Measurements from ENCODE around the gene PPP3CA. TPM values are rescaled to one million over a fixed set of nuclear protein-coding genes. Genes with fewer than 3 reads are reported as not detected.

PPP3CA gene
- total RNA-seq, 1 experiment from 2014 or later = 133 TPM

DNA sequence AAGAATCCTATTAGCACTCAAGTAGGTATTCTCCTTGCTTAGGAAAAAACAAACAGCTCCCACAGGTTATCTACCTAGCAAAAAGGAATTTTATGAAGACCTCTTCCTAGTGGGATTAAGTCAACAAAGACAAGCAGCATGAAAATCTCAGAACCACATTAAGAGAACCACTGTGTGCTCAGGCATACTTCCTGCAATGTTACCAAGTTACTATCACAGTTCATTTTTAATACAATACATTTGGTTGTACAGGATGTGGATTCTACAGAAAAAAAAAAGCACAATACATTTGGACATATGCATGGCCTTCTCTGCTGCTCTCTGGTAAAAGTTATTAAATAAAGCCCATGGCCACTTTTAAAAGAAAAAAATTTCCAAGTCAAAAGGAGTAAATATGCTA lies 193.7 kb downstream of the PPP3CA start:
- peaks cover 77% of the 10 kb centered on the region for H3K79me2 ChIP-seq (ENCODE audit: insufficient read depth, low read length)
- CTCF ChIA-PET = no interaction called here
- peak overlapping the region; percentile 62 for H3K9ac ChIP-seq (ENCODE audit: low read length)
- H3K27ac ChIP-seq (ENCODE audit: low read depth, low read length) = peak overlapping the region; percentile 98
- H2AFZ ChIP-seq (ENCODE audit: low read depth, low read length, poor library complexity, severe bottlenecking) = no peak overlapping the region
- intact Hi-C loops (cut with micrococcal nuclease) = loop anchor here (10.0 kb wide), 1 partner anchor 219 kb away; no protein-coding TSS in a partner anchor
- peaks cover 77 to 100% of the 10 kb centered on the region in 2 experiments for H3K4me1 ChIP-seq (ENCODE audit: control insufficient read depth in 1 of 2, insufficient read depth in 2 of 2, low read length in 2 of 2)
- no peaks in the 10 kb centered on the region for H4K20me1 ChIP-seq (ENCODE audit: insufficient read depth)
- TF ChIP-seq SP1 (IDR thresholded peaks at IDR 0.05; ENCODE audit: low read depth) (peak; percentile 10; the same call in 1 of the 2 replicates), SRF (IDR thresholded peaks at IDR 0.05; ENCODE audit: low read depth) (no peak)
- H3K27me3 ChIP-seq (ENCODE audit: insufficient read depth, low read length) = no peaks in the 10 kb centered on the region
- H3K9me3 ChIP-seq (ENCODE audit: control insufficient read depth in 1 of 2, insufficient read depth in 1 of 2, low read depth in 1 of 2, low read length in 2 of 2) = no peaks in the 10 kb centered on the region
- H3K4me2 ChIP-seq (ENCODE audit: low read length) = peak overlapping the region; percentile 57
- H3K9me2 ChIP-seq (ENCODE audit: insufficient read depth) = no peaks in the 10 kb centered on the region
- H3K4me3 ChIP-seq (replicated peaks in 1 of 2; ENCODE audit: low read depth in 1 of 2, low read length in 2 of 2) = no peak overlapping the region
- H3K36me3 ChIP-seq (ENCODE audit: control insufficient read depth in 1 of 2, insufficient read depth in 2 of 2, low read length in 2 of 2) = no peaks in the 10 kb centered on the region
- no peak for DNase-seq (ENCODE audit: low read depth, low spot score)
- BruUV-seq (replicated peaks) = no TSS peak
- no peak for ATAC-seq
- RAD21 ChIA-PET (ENCODE audit: low non-redundant PET in 1 of 2, low total read pairs in 2 of 2, uncharacterized antibody in 2 of 2, unreplicated experiment in 2 of 2) = no interaction called here
- POLR2A ChIA-PET = interaction anchor here (1.0 to 3.7 kb wide), 4 partner anchors 9 to 38 kb away, joined by 3 to 26 read pairs (median 8); no protein-coding TSS in a partner anchor

DNA sequence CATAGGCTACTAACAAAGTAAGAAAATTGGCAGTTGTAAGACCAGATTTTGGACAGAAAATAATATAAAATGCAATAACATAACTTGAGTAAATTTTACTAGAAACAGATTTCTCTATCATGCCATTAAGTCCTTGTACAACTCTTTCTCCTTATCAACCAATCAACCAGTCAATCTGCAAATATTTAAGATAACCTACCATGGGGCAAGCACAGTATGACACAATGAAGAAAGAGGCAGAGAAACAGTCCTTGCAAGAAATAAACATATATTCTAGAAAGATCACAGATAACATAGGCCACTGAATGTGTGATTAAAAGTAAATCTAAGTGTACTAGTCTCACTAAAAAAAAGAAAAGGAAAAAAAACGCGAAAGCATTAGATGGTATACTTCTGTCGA lies 194.8 kb downstream of the PPP3CA start:
- intact Hi-C loops (cut with micrococcal nuclease) = loop anchor here (10.0 kb wide), 1 partner anchor 218 kb away; no protein-coding TSS in a partner anchor
- no peak overlapping the region for H2AFZ ChIP-seq (ENCODE audit: low read depth, low read length, poor library complexity, severe bottlenecking)
- ChIA-PET RAD21 (ENCODE audit: low non-redundant PET in 1 of 2, low total read pairs in 2 of 2, uncharacterized antibody in 2 of 2, unreplicated experiment in 2 of 2) (no interaction called here), POLR2A (interaction anchor here (1.3 kb wide), 1 partner anchor 13 kb away, joined by 3 read pairs; no protein-coding TSS in a partner anchor), CTCF (no interaction called here)
- TF ChIP-seq POLR2A (IDR thresholded peaks at IDR 0.05; ENCODE audit: borderline replicate concordance, extremely low read depth, insufficient read depth, insufficient read length) = no peak
- 0 out of 2 replicates have a peak, but pooled peaks have one; percentile 11 for TF ChIP-seq FOSL1 (IDR thresholded peaks at IDR 0.05; ENCODE audit: low read depth)
- TF ChIP-seq SP1 (IDR thresholded peaks at IDR 0.05; ENCODE audit: low read depth) = 0 out of 2 replicates have a peak, but pooled peaks have one; percentile 0
- DNase-seq (ENCODE audit: low read depth, low spot score) (no peak), ATAC-seq (no peak)
- H3K4me2 ChIP-seq (ENCODE audit: low read length) = peak overlapping the region; percentile 57
- no peaks in the 10 kb centered on the region for H3K9me3 ChIP-seq (ENCODE audit: control insufficient read depth in 1 of 2, insufficient read depth in 1 of 2, low read depth in 1 of 2, low read length in 2 of 2)
- peak overlapping the region; percentile 98 for H3K27ac ChIP-seq (ENCODE audit: low read depth, low read length)
- H3K9ac ChIP-seq (ENCODE audit: low read length) = peak overlapping the region; percentile 62
- H3K4me1 ChIP-seq (ENCODE audit: control insufficient read depth in 1 of 2, insufficient read depth in 2 of 2, low read length in 2 of 2) = peaks cover 77 to 100% of the 10 kb centered on the region in 2 experiments
- H3K79me2 ChIP-seq (ENCODE audit: insufficient read depth, low read length) = peaks cover 77% of the 10 kb centered on the region
- H4K20me1 ChIP-seq (ENCODE audit: insufficient read depth) = no peaks in the 10 kb centered on the region
- H3K9me2 ChIP-seq (ENCODE audit: insufficient read depth) = no peaks in the 10 kb centered on the region
- BruUV-seq (replicated peaks) = no TSS peak
- H3K4me3 ChIP-seq (replicated peaks in 1 of 2; ENCODE audit: low read depth in 1 of 2, low read length in 2 of 2) = peak overlapping the region in 1 of 2 experiments; percentile 12; a peak in 1 of 4 replicates
- H3K27me3 ChIP-seq (ENCODE audit: insufficient read depth, low read length) = no peaks in the 10 kb centered on the region
- no peaks in the 10 kb centered on the region for H3K36me3 ChIP-seq (ENCODE audit: control insufficient read depth in 1 of 2, insufficient read depth in 2 of 2, low read length in 2 of 2)

Data from HCT116 (cell line).